Mucosa of descending colon (tissue), 3 donors: ENCODE data around the gene SLC45A3. TPM values are rescaled to one million over a fixed set of nuclear protein-coding genes. Genes with fewer than 3 reads are reported as not detected.
"Not testable (repeated sequence)": the region's sequence is repeated elsewhere in the genome, so short reads cannot be mapped to it uniquely, and the experiment has no call there.

ENCODE experiments used
- ATAC-seq: fragments of 200-7000 bp; cut with Tn5 transposase; one replicate; pipeline ENCODE4 v1.9.1; 2020; ENCODE audit warnings: mild to moderate bottlenecking, moderate library complexity
- DNase-seq, 3 donors: peaks; one replicate each; pipeline ENCODE4 v3.0.0-alpha.2; 2020
- H3K36me3 ChIP-seq: fragments of 200-600 bp; one replicate; pipeline ENCODE4 v1.8.0; 2021; ENCODE audit warnings: low read depth, mild to moderate bottlenecking
- H3K4me1 ChIP-seq: fragments of 200-600 bp; one replicate; pipeline ENCODE4 v1.8.0; 2021; ENCODE audit warnings: low read depth, mild to moderate bottlenecking
- H3K4me3 ChIP-seq: fragments of 200-600 bp; one replicate; pipeline ENCODE4 v1.8.0; 2021; ENCODE audit warnings: mild to moderate bottlenecking
- H3K9me3 ChIP-seq: fragments of 200-600 bp; one replicate; pipeline ENCODE4 v1.8.0; 2021; ENCODE audit warnings: mild to moderate bottlenecking
- CTCF ChIP-seq: fragments of 200-600 bp; IDR thresholded peaks from one replicate; pipeline ENCODE4 v1.8.0; 2022; ENCODE audit warnings: antibody characterized with exemption, mild to moderate bottlenecking
- intact Hi-C, 2 donors: fragments of 100-400 bp; cut with DNase I in 1 of 2; cut with micrococcal nuclease in 1 of 2; formaldehyde crosslinking; loops; one replicate each; pipeline versions ENCODE4 v1.11.0 to v1.11.1; 2022; cut with DNase I, micrococcal nuclease
- long read RNA-seq, 2 donors: library from polyadenylated mRNA; unstranded; transcript quantifications; one replicate each; pipeline ENCODE4 v2.0.0, GENCODE V29; 2019 to 2021
- total RNA-seq, 3 donors: library from RNA; stranded (reverse); fragmentation: NEBNext Ultra II Directional in 2 of 3; extraction: Animal tissue kit (Norgen Biotek cat#: 25700) in 2 of 3; gene quantifications; one replicate each; pipeline versions ENCODE4 v1.2.1 to v1.2.4, GENCODE V29; 2021 to 2023
- donor health status: DM: no; HTN: no; CAD: no; lungs with moderate emphysema.
- donor health status: DM: no; HTN: no; CAD: no.
- donor health status: DM: no; HTN: yes; CAD: no.

The SLC45A3 gene
- 10 to 100 TPM; 13.7 to 19.0 (median 18.8) TPM for total RNA-seq
- long read RNA-seq, donor 1, partial matches to known transcripts: 0 of 1 reads
- long read RNA-seq, donor 1, other reads (novel, unspliced or antisense): 1 of 1 reads
- long read RNA-seq, donor 2, partial matches to known transcripts: 0 of 1 reads
- long read RNA-seq, donor 2, other reads (novel, unspliced or antisense): 1 of 1 reads

GRCh38 chr1:205680073-205680851, at the start of gene SLC45A3:
TSS of gene SLC45A3 (minus strand) at chr1:205680509. CDS start at chr1:205664656, 15,853 bp downstream.
- TF ChIP-seq CTCF: no peak
- Histone ChIP-seq H3K4me3 (peak within 1 kb of the TSS; percentile 42), H3K9me3 (no peaks in the 10 kb centered on the region), H3K36me3 (no peaks in the 10 kb centered on the region), H3K4me1 (peaks cover 23% of the 10 kb centered on the region)
- peak; percentile 70 for ATAC-seq
- peak; percentile 56 to 81 (median 71) for DNase-seq
- intact Hi-C loops: no loop called here

GRCh38 chr1:205726619-205727125, 46.4 kb upstream of the SLC45A3 start:
- ATAC-seq (no peak), DNase-seq (no peak)
- no peak for TF ChIP-seq CTCF
- Histone ChIP-seq H3K4me3 (no peak overlapping the region), H3K36me3 (no peaks in the 10 kb centered on the region), H3K9me3 (no peaks in the 10 kb centered on the region), H3K4me1 (no peaks in the 10 kb centered on the region)
- intact Hi-C loops: no loop called here

GRCh38 chr1:205725514-205725913, 45.2 kb upstream of the SLC45A3 start:
- DNase-seq (no peak), ATAC-seq (no peak)
- no peak for TF ChIP-seq CTCF
- intact Hi-C loops: no loop called here
- no peaks in the 10 kb centered on the region for H3K4me1 ChIP-seq
- no peaks in the 10 kb centered on the region for H3K9me3 ChIP-seq
- H3K4me3 ChIP-seq: no peak overlapping the region
- no peaks in the 10 kb centered on the region for H3K36me3 ChIP-seq

GRCh38 chr1:205720740-205721139, 40.4 kb upstream of the SLC45A3 start:
- H3K4me3 ChIP-seq, H3K4me1 ChIP-seq, intact Hi-C loops, ATAC-seq, DNase-seq, H3K9me3 ChIP-seq, H3K36me3 ChIP-seq: not testable (repeated sequence)

- ATAC-seq: no peak
- no peaks in the 10 kb centered on the region for H3K36me3 ChIP-seq
- H3K9me3 ChIP-seq: no peaks in the 10 kb centered on the region
- peaks cover 7% of the 10 kb centered on the region for H3K4me1 ChIP-seq
- no peak overlapping the region for H3K4me3 ChIP-seq
- no peak for DNase-seq
- intact Hi-C loops: no loop called here
- no peak for TF ChIP-seq CTCF
Observed at GRCh38 chr1:205719762-205720161, 39.5 kb upstream of the SLC45A3 start.

- Histone ChIP-seq H3K36me3 (no peaks in the 10 kb centered on the region), H3K9me3 (no peaks in the 10 kb centered on the region), H3K4me1 (peaks cover 7% of the 10 kb centered on the region), H3K4me3 (no peak overlapping the region)
- ATAC-seq (no peak), DNase-seq (no peak)
- no peak for TF ChIP-seq CTCF
- intact Hi-C loops: no loop called here
Observed at GRCh38 chr1:205719015-205719414, 38.7 kb upstream of the SLC45A3 start.
